ENCODE measurements around the gene TRAF4. TPM values are rescaled to one million over a fixed set of nuclear protein-coding genes. Genes with fewer than 3 reads are reported as not detected.

The TRAF4 gene
- polyA plus RNA-seq, 1 donor from 2014 or later: 139 TPM

GRCh38 chr17:28755486-28755885, 11.7 kb downstream of the TRAF4 start:
- TF ChIP-seq EZH2 (IDR thresholded peaks at IDR 0.05; ENCODE audit: borderline replicate concordance, insufficient read depth, low read length, poor library complexity, severe bottlenecking) (no peak), TAF1 (IDR thresholded peaks at IDR 0.05; ENCODE audit: low read depth) (no peak), SMC3 (conservative IDR thresholded peaks at IDR 0.05; ENCODE audit: poor library complexity) (no peak), REST (IDR thresholded peaks at IDR 0.05; ENCODE audit: borderline replicate concordance) (no peak), RAD21 (conservative IDR thresholded peaks at IDR 0.05) (no peak)
- peaks cover 8% of the 10 kb centered on the region for H3K36me3 ChIP-seq (ENCODE audit: insufficient read depth, low read length)
- peaks cover 7% of the 10 kb centered on the region for H3K79me2 ChIP-seq (replicated peaks; ENCODE audit: insufficient read depth, low read length)
- no peak overlapping the region for H3K4me2 ChIP-seq (ENCODE audit: low read length)
- H3F3A ChIP-seq (ENCODE audit: insufficient read depth, low read length, poor library complexity, severe bottlenecking): no peaks in the 10 kb centered on the region
- H4K20me1 ChIP-seq (ENCODE audit: insufficient read depth): peaks cover 6% of the 10 kb centered on the region
- no peak overlapping the region for H2AFZ ChIP-seq (ENCODE audit: low read depth, low read length)
- H3K9ac ChIP-seq (ENCODE audit: low read length): no peak overlapping the region
- H3K27me3 ChIP-seq (ENCODE audit: insufficient read depth, low read depth, low read length): no peaks in the 10 kb centered on the region
- H3K9me3 ChIP-seq (ENCODE audit: low read length): no peaks in the 10 kb centered on the region
- H3K9me2 ChIP-seq (ENCODE audit: insufficient read depth, low read length): no peaks in the 10 kb centered on the region
- no peak overlapping the region for H3K27ac ChIP-seq (ENCODE audit: low read length)
- no peak overlapping the region for H3K4me3 ChIP-seq (ENCODE audit: low read length)

GRCh38 chr17:28756049-28756804, 12.4 kb downstream of the TRAF4 start:
- Histone ChIP-seq H3K4me3 (ENCODE audit: low read length) (no peak overlapping the region), H3F3A (ENCODE audit: insufficient read depth, low read length, poor library complexity, severe bottlenecking) (no peaks in the 10 kb centered on the region), H3K36me3 (ENCODE audit: insufficient read depth, low read length) (peaks cover 4% of the 10 kb centered on the region), H3K79me2 (replicated peaks; ENCODE audit: insufficient read depth, low read length) (peaks cover 4% of the 10 kb centered on the region), H2AFZ (ENCODE audit: low read depth, low read length) (no peak overlapping the region), H3K9me3 (ENCODE audit: low read length) (no peaks in the 10 kb centered on the region), H3K4me2 (ENCODE audit: low read length) (no peak overlapping the region), H3K9me2 (ENCODE audit: insufficient read depth, low read length) (no peaks in the 10 kb centered on the region), H4K20me1 (ENCODE audit: insufficient read depth) (no peaks in the 10 kb centered on the region), H3K27ac (ENCODE audit: low read length) (no peak overlapping the region), H3K9ac (ENCODE audit: low read length) (no peak overlapping the region), H3K27me3 (ENCODE audit: insufficient read depth, low read depth, low read length) (no peaks in the 10 kb centered on the region)
- TF ChIP-seq CTCF (IDR thresholded peaks at IDR 0.05; ENCODE audit: poor library complexity, severe bottlenecking): no peak
- no peak for TF ChIP-seq EP300 (conservative IDR thresholded peaks at IDR 0.05; ENCODE audit: poor library complexity, severe bottlenecking)
- TF ChIP-seq POLR2AphosphoS5 (IDR thresholded peaks at IDR 0.05): peak; percentile 6
- no peak for TF ChIP-seq TAF1 (IDR thresholded peaks at IDR 0.05; ENCODE audit: low read depth)
- no peak for TF ChIP-seq MXI1 (conservative IDR thresholded peaks at IDR 0.05; ENCODE audit: poor library complexity, severe bottlenecking)
- no peak for TF ChIP-seq SMC3 (conservative IDR thresholded peaks at IDR 0.05; ENCODE audit: poor library complexity)

All from neural cell (in vitro differentiated cells).